ENCODE measurements around the gene FOXC2.
A peak's percentile ranks its signal among the peaks of the same experiment; 100 is the strongest.

The FOXC2 gene

GRCh38 chr16:86533767-86534351 is 32.8 kb upstream of the FOXC2 start:
- no peak for DNase-seq

DNA sequence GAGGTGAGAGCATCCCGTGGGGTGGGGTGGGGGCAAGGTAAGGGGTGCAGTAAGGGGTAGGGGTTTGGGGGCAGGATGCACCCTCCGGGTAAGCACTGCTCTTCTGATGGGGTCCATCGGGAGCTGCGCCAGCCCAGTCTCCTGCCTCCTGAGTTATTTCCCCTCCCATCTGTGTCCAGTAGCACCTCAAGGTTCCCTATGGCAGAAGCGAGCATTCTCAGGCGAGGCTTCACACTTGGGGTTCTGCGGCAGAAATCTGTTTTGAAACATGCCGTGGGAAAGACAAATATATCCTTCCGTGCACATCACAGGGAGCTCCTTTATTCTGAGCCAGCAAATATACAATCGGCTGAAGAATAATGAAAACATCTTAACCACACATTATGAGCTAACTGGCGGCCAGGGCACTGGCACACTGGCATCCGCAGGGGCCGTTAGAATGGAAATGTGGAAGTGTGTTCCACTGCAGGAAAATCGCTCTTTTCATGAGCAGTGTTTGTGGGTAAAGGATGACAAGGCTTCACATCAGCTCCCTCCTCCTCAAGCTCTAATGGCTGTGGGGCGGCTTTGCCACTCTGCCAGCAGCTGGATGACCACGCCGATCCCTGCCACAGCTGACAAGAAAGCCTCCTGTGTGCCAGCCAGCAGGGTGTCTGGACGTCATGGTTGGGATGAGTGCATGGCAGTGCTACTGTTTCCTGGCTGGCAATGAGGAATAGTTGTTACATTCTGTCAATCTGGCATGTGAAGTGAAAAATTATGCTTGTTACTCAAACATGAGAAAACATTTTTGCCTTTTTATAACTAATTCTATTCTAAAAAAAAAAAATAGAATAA is 31.6 kb upstream of the FOXC2 start:
- DNase-seq = no peak

- no peak for DNase-seq
Observed at GRCh38 chr16:86536621-86537020, 30.0 kb upstream of the FOXC2 start.

DNA sequence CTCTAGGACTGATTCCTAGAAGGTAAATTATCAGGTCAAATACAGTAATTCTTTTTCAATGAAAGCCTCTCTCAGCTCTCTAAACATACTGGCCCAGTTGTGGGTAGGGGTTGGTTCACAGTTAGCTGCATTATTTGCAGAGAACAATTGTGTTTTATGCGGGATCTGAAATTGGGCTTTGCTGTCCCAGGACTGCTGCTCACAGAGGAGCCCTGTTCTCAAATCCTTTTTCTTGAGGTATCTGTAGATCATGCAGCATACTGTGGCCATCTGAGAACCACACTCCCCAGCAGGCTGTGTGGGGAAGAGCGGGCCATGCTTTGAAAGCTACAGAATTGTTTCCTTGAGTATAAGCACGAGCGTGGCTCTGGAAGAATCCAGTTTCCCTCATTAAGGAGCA is 29.1 kb upstream of the FOXC2 start:
- no peak for DNase-seq

DNA sequence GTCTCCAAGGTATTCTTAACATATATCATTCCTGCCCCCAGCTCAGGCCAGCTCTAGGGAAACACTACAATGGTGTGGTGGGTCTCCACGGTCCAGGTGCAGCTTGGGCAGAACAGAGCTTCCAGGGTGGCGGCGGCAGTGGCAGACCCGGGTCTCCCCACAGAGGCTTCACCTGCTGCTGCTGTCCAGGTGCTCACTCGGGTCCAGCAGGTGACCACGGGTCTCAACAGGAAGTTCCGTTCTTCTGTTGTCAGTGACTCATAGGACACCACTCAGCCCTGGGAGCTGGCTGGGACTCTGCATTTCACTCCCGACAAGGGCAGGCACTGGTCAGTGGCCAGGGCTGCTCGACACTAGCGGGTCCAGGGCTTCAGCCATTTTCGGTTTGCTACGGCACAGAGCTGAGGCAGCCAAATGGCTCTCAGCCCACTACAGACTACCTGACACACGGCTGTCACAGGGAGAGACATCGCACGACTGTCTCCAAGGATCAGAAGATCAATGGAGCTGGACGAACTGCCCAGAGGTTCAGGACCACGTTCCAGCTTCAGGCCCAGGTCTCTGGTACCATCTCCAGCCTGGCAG is 28.3 kb upstream of the FOXC2 start:
- DNase-seq = no peak

GRCh38 chr16:86540894-86541293 is 25.7 kb upstream of the FOXC2 start:
- DNase-seq = no peak

GRCh38 chr16:86541560-86541959 is 25.1 kb upstream of the FOXC2 start:
- DNase-seq = no peak

DNA sequence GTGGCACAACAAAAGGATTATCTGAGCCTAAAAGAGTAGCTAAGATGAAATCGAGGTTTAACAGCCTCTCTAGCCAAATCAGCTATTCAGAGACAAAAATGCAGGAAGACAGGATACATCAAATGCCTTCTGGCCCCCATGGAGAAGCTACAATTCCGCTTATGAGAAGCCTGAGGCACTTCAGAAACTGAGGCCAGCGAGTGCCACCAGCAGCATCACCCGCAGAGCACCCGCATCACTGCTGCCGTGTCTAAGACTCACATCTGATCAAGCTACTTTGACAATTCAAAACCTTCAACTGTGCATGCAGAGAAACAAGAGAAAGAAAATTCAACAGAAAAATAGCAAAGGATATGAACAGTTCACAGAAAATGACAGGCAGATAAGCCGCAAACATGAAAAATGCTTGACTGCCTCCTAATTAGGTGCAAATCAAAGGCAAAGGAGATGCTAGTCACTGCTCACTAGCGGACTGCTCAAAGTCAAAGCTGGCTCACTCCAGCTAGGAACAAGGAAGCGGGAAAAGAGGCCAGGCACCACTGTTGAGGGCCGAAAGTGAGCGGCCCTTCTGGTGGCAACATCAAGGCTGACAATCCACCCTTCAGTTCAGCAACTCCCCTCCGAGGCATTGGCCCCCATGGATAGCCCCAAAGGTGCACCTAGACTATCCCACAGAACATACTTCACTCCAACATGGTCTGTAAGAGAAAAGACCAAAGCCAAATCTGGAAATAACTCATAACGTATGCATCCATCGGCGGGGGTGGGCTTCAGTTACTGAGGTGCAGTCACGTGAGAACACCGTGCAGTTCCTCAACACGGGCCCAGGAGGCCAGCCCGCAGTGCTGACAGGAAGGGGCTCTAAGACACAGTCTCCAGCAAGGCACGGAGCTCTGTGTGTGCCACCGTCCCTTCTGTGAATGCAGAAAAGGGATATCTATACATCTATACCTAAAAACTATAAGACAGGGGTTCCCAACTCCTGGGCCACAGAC is 23.6 kb upstream of the FOXC2 start:
- no peak for DNase-seq

GRCh38 chr16:86545481-86545880 is 21.1 kb upstream of the FOXC2 start:
- DNase-seq = no peak

DNA sequence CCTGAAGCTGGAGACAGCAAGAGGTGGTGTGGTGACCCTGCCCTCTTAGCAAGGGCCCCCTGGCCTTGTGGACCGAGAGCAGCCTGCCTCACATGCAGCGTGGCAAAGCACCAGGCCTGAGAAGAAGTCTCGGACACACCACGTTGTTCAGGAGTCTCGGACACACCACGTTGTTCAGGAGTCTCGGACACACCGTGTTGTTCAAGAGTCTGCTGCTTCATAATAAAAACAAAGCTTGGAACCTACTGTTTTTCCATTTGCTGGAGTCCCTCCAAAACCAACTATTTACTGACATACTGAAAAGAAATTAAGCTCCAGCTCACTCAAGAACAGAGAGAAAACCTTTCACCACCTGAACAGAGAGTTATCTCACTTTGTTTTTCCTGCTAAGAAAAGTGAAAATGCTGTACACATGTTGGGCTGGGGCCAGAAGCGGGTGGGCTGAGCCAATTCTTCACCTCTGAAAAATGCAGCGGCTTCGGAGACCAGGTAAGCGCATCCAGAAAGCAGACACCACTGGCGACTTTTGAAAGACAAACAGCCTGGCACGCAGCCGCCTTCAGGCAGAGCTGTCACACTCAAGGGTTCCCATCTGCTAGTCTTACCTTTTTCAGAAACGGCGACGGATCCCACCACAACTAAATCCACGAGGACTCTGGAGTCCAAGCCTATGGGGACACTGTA is 20.5 kb upstream of the FOXC2 start:
- no peak for DNase-seq

DNA sequence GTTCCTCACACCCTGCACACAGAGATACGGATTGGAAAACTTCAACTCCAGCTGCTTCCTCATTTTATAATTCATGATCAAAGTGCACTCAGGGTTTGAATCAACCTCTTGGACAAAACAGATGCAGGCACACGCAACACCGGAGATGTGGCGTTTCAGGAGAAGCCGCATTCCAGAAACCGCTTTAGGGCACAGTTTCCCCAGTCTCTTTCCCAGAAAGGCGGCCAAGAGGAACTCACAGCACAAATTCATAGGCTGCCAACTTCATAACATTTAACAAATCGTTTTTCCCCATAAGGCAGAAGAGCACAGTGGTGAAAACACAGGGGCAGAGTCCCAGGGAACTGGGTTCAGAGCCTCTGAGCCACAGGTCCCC is 20.0 kb upstream of the FOXC2 start:
- no peak for DNase-seq

- DNase-seq = no peak
Observed at GRCh38 chr16:86547286-86547685, 19.3 kb upstream of the FOXC2 start.

DNA sequence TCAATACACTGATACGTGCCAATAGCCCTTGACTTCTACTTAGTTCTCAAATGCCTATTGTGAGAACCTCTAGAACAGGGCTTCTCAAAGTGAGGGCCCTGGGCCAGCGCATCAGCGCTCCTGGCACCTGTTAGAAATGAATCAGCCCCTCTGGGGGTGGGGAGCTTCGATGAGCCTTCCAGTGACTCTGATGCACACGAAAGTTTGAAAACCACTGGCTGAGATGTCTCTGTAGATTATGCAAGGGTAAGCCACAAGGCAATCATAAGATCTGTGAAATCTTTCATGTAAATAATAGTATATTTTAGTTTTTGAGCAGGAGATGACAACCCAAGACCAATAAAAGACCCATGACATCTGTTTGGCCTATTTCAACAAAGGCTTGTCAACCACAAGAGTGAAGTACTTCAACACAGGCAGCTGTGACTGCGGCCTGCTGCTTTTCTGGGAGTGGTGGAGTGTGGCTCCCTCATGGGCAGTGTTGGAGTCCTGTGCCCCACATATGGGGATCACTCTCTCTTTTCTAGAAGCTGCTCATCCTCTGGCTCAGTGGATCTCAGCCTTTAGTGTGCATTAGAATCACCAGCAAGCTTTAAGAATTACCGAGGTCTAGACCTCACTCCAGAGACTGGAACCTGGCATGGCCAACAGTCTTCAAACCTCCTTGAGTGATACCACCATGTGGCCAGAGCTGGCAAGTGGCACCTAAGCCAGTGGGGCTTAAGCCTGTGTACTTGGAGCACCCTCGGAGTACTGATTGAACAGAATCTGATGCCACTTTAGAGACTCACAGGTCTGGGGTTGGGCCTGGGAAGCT is 17.3 kb upstream of the FOXC2 start:
- no peak for DNase-seq

GRCh38 chr16:86549893-86550190 is 16.8 kb upstream of the FOXC2 start:
- no peak for DNase-seq

DNA sequence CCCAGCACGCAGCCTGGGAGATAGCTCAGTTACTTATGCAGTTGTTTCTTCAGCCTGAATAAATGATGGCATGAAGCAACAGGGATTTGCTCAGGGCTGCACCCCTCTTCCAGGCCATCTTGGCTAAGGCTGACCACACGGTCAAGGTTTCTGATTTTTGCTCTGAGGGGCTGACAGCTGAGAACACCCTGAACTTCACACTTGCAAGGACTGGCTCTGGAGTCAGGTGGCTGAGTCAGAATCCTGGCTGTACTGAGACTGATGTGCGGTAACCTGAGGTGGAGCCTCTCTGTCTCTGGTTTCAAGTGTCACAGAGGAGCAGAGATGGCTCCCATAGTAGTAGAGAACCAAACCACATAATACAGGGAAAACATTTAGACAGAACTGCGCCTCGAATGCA is 16.3 kb upstream of the FOXC2 start:
- DNase-seq = no peak

- DNase-seq = no peak
Observed at GRCh38 chr16:86553356-86553755, 13.3 kb upstream of the FOXC2 start.

GRCh38 chr16:86554599-86554916 is 12.1 kb upstream of the FOXC2 start:
- no peak for DNase-seq

GRCh38 chr16:86554917-86555703 is 11.5 kb upstream of the FOXC2 start, which contains the start of gene MTHFSD:
MTHFSD (minus strand) TSS chr16:86555235; CDS start chr16:86555184, 51 bp downstream.
- DNase-seq = peak; percentile 65

GRCh38 chr16:86555704-86556075 is 10.9 kb upstream of the FOXC2 start:
- DNase-seq = no peak

GRCh38 chr16:86556576-86556975 is 10.1 kb upstream of the FOXC2 start:
- no peak for DNase-seq

DNA sequence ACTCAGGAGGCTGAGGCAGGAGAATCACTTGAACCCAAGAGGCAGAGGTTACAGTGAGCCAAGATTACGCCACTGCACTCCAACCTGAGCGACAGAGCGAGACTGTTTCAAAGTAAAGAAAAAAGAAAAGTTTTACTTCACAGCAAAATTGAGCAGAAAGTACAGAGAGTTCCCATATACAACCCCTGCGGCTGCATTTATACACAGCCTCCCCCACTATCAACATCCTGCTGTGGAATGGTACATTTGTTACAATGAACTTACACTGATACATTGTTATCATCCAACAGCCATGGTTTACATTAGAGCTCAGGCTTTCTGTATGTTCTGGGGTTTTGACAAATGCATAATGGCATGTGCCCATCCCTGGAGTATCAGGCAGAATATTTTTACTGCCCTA is 9.0 kb upstream of the FOXC2 start:
- DNase-seq = no peak

Data from NCI-H446 treated with DMSO at 0.1 percent for 48 hours (cell line).